ENCODE results near the gene DARS1.

DNA sequence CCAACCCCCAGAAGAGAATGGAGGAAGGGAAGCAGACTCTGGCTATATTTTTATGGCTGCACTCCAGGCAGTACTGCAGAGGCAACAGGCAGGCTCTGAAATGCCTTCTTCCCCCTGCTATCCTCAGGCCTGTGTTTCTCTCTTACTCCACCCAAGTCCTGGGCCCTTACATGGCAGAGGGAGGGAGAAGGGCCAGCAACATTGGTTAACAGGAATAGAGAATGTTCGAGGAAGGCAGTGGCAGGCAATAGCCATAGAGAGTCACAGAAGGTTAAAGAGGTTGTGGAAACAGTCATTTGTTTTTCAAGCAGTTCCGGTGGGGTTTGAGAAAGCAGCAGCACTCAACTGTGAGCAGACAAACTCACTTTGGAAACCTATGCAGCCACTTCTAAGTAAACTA, 15.1 kb upstream of the DARS1 start:
- TF ChIP-seq, protein P1, sequence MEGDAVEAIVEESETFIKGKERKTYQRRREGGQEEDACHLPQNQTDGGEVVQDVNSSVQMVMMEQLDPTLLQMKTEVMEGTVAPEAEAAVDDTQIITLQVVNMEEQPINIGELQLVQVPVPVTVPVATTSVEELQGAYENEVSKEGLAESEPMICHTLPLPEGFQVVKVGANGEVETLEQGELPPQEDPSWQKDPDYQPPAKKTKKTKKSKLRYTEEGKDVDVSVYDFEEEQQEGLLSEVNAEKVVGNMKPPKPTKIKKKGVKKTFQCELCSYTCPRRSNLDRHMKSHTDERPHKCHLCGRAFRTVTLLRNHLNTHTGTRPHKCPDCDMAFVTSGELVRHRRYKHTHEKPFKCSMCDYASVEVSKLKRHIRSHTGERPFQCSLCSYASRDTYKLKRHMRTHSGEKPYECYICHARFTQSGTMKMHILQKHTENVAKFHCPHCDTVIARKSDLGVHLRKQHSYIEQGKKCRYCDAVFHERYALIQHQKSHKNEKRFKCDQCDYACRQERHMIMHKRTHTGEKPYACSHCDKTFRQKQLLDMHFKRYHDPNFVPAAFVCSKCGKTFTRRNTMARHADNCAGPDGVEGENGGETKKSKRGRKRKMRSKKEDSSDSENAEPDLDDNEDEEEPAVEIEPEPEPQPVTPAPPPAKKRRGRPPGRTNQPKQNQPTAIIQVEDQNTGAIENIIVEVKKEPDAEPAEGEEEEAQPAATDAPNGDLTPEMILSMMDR (IDR thresholded peaks at IDR 0.05) = no peak
- no peak for TF ChIP-seq POLR2A (IDR thresholded peaks at IDR 0.05)
